ENCODE results near the gene SLC25A15. TPM values are rescaled to one million over a fixed set of nuclear protein-coding genes. Genes with fewer than 3 reads are reported as not detected.
A peak's percentile ranks its signal among the peaks of the same experiment; 100 is the strongest.

SLC25A15 gene
- total RNA-seq, 1 donor from 2014 or later = 7.3 TPM

- no peak overlapping the region for H3K4me3 Mint-ChIP-seq (ENCODE audit: unreplicated experiment)
- H3K36me3 Mint-ChIP-seq (ENCODE audit: unreplicated experiment) = no peaks in the 10 kb centered on the region
- H3K9me3 Mint-ChIP-seq (ENCODE audit: unreplicated experiment) = no peaks in the 10 kb centered on the region
Measured at GRCh38 chr13:40812724-40813445, 23.5 kb downstream of the SLC25A15 start.

GRCh38 chr13:40813667-40814454 lies 24.4 kb downstream of the SLC25A15 start:
- peak; percentile 48 for TF ChIP-seq CTCF (IDR thresholded peaks at IDR 0.05; ENCODE audit: partially characterized antibody, unreplicated experiment)
- Mint-ChIP-seq H3K9me3 (ENCODE audit: unreplicated experiment) (no peaks in the 10 kb centered on the region), H3K36me3 (ENCODE audit: unreplicated experiment) (no peaks in the 10 kb centered on the region), H3K27me3 (ENCODE audit: unreplicated experiment) (no peaks in the 10 kb centered on the region), H3K27ac (ENCODE audit: unreplicated experiment) (no peak overlapping the region), H3K4me1 (ENCODE audit: low read depth, unreplicated experiment) (peaks cover 5% of the 10 kb centered on the region), H3K4me3 (ENCODE audit: unreplicated experiment) (no peak overlapping the region)
- DNase-seq = no peak

More at GRCh38 chr13:40812724-40813445, 23.5 kb downstream of the SLC25A15 start:
- Mint-ChIP-seq H3K27ac (ENCODE audit: unreplicated experiment) (peak overlapping the region; percentile 31), H3K27me3 (ENCODE audit: unreplicated experiment) (no peaks in the 10 kb centered on the region), H3K4me1 (ENCODE audit: low read depth, unreplicated experiment) (peaks cover 5% of the 10 kb centered on the region)
- TF ChIP-seq CTCF (IDR thresholded peaks at IDR 0.05; ENCODE audit: partially characterized antibody, unreplicated experiment) = no peak
- no peak for DNase-seq

- no peak for DNase-seq
- Mint-ChIP-seq H3K4me1 (ENCODE audit: low read depth, unreplicated experiment) (peaks cover 5% of the 10 kb centered on the region), H3K9me3 (ENCODE audit: unreplicated experiment) (no peaks in the 10 kb centered on the region), H3K4me3 (ENCODE audit: unreplicated experiment) (no peak overlapping the region), H3K27me3 (ENCODE audit: unreplicated experiment) (no peaks in the 10 kb centered on the region), H3K27ac (ENCODE audit: unreplicated experiment) (no peak overlapping the region), H3K36me3 (ENCODE audit: unreplicated experiment) (no peaks in the 10 kb centered on the region)
- no peak for TF ChIP-seq CTCF (IDR thresholded peaks at IDR 0.05; ENCODE audit: partially characterized antibody, unreplicated experiment)
Measured at GRCh38 chr13:40814803-40815202, 25.4 kb downstream of the SLC25A15 start.

- H3K4me1 Mint-ChIP-seq (ENCODE audit: low read depth, unreplicated experiment) = no peaks in the 10 kb centered on the region
- no peak overlapping the region for H3K4me3 Mint-ChIP-seq (ENCODE audit: unreplicated experiment)
- H3K36me3 Mint-ChIP-seq (ENCODE audit: unreplicated experiment) = no peaks in the 10 kb centered on the region
- H3K27ac Mint-ChIP-seq (ENCODE audit: unreplicated experiment) = no peak overlapping the region
- DNase-seq = no peak
- TF ChIP-seq CTCF (IDR thresholded peaks at IDR 0.05; ENCODE audit: partially characterized antibody, unreplicated experiment) = no peak
- no peaks in the 10 kb centered on the region for H3K27me3 Mint-ChIP-seq (ENCODE audit: unreplicated experiment)
- no peaks in the 10 kb centered on the region for H3K9me3 Mint-ChIP-seq (ENCODE audit: unreplicated experiment)
Measured at GRCh38 chr13:40818926-40819325, 29.5 kb downstream of the SLC25A15 start.

All from glutamatergic neuron (in vitro differentiated cells).